ENCODE results near the gene MX2. TPM values are rescaled to one million over a fixed set of nuclear protein-coding genes. Genes with fewer than 3 reads are reported as not detected.

MX2 gene
- total RNA-seq, 4 donors from 2014 or later, result 0.29 to 19.0 (median 8.2) TPM

DNA sequence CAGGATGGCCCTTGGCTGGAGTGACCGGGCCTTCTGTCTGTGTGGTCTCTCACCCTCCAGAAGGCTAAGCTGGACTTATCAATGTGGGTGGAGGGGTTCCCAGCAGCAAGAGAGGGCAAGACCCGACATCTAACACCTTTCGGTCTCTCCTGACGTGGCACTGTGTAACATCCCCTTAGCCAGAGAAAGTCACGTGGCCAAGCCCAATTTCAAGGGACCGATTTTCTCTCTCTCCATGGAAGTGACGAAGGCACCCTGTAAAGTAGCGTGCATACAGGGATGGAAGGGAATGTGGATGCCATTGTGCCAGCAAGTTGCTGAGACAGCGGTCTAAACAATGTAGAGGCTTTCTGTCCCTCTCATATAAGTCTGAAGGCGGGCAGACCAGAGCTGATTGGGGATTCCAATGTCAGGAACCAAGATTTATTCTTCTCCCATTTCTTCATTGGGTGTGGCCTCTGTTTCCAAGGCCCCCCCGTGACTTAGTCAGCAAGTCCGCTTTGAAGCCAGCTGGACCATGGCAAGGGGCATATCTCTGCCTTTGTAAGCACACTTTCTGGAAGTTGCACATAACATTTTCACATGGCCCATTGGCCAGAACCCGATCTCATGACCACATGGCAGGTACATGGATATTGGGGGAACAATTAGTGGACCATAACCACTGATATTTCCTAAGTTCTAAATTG lies 76.7 kb downstream of the MX2 start:
- no peaks in the 10 kb centered on the region for H3K4me1 ChIP-seq
- no peaks in the 10 kb centered on the region for H3K27me3 ChIP-seq
- no peaks in the 10 kb centered on the region for H3K36me3 ChIP-seq
- intact Hi-C loops (cut with DNase I; ENCODE audit: low total_unique reads), result no loop called here
- no peak overlapping the region for H3K27ac ChIP-seq
- no peak overlapping the region for H3K4me3 ChIP-seq
- TF ChIP-seq, protein P1, sequence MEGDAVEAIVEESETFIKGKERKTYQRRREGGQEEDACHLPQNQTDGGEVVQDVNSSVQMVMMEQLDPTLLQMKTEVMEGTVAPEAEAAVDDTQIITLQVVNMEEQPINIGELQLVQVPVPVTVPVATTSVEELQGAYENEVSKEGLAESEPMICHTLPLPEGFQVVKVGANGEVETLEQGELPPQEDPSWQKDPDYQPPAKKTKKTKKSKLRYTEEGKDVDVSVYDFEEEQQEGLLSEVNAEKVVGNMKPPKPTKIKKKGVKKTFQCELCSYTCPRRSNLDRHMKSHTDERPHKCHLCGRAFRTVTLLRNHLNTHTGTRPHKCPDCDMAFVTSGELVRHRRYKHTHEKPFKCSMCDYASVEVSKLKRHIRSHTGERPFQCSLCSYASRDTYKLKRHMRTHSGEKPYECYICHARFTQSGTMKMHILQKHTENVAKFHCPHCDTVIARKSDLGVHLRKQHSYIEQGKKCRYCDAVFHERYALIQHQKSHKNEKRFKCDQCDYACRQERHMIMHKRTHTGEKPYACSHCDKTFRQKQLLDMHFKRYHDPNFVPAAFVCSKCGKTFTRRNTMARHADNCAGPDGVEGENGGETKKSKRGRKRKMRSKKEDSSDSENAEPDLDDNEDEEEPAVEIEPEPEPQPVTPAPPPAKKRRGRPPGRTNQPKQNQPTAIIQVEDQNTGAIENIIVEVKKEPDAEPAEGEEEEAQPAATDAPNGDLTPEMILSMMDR (IDR thresholded peaks at IDR 0.05), result no peak
- TF ChIP-seq POLR2A (IDR thresholded peaks at IDR 0.05), result no peak
- DNase-seq, result no peak
- no peaks in the 10 kb centered on the region for H3K9me3 ChIP-seq

DNA sequence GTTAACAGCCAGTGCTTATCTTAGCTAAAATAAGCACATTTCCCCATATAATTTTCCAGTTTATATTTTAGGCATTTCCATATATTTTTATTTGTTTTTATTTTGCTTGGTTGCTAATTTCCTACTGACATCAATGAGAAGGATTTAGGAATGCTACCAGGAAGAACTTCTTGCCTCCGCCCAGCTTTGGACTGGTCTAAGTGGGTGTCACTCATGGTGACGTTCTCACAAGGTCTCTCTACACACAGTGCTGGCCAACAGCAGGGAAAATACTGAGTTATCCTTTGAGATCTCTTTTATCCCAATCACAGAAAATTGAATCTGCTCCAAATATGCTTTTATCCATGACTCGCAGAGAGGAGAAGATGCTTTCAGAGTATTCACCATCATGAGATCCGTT lies 77.4 kb downstream of the MX2 start:
- DNase-seq, result no peak
- Histone ChIP-seq H3K27me3 (no peaks in the 10 kb centered on the region), H3K36me3 (no peaks in the 10 kb centered on the region), H3K27ac (no peak overlapping the region), H3K4me1 (no peaks in the 10 kb centered on the region), H3K9me3 (no peaks in the 10 kb centered on the region), H3K4me3 (no peak overlapping the region)
- TF ChIP-seq, protein P1 (IDR thresholded peaks at IDR 0.05), result no peak
- no peak for TF ChIP-seq POLR2A (IDR thresholded peaks at IDR 0.05)
- intact Hi-C loops (cut with DNase I; ENCODE audit: low total_unique reads), result no loop called here

DNA sequence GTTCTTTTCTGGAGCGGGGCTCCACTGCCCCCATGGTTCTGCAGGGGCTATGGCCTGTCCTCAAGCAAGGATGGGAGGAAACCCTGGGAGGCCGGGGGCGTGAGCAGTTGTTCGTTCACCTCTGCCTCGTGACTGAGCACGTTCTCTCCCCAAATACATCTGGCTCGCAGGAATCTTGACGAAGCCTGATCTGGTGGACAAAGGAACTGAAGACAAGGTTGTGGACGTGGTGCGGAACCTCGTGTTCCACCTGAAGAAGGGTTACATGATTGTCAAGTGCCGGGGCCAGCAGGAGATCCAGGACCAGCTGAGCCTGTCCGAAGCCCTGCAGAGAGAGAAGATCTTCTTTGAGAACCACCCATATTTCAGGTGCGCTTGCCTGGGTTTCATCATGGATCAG lies 79.7 kb downstream of the MX2 start:
- intact Hi-C loops (cut with DNase I; ENCODE audit: low total_unique reads), result no loop called here
- H3K4me3 ChIP-seq, result no peak overlapping the region
- TF ChIP-seq, protein P1 (IDR thresholded peaks at IDR 0.05), result no peak
- no peak for TF ChIP-seq POLR2A (IDR thresholded peaks at IDR 0.05)
- H3K27me3 ChIP-seq, result no peaks in the 10 kb centered on the region
- H3K9me3 ChIP-seq, result no peaks in the 10 kb centered on the region
- no peak overlapping the region for H3K27ac ChIP-seq
- H3K36me3 ChIP-seq, result no peaks in the 10 kb centered on the region
- H3K4me1 ChIP-seq, result no peaks in the 10 kb centered on the region
- no peak for DNase-seq

DNA sequence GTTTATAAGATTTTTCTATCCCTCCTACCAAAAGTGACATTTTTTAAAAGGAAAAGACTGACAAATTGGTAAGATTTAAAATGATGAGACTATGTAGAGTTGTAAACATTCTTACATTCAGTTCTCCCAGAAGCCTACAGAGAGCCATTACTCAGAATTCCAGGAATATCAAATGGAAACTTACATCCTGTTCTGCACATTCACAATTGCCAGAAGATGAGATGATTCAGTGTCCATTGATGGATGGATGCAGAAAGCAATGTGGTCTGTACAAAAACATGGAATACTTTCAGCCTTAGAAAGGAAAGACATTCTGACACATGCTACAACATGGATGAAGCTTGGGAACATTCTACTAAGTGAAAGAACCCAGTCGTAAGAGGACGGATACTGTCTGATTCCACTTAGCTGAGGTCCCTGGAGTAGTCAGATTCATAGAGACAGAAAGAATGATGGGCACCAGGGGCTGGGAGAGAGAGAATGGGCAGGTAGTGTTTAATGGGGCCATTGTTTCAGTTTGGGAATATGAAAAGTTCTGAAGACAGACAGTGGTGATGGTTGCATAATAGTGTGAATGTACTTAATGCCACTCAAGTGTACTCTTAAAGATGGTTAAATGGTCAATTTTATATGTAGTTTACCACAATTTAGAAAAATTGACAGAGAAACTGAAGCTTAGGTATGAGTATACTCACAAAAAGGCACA lies 80.8 kb downstream of the MX2 start:
- Histone ChIP-seq H3K36me3 (no peaks in the 10 kb centered on the region), H3K4me3 (no peak overlapping the region), H3K27me3 (no peaks in the 10 kb centered on the region), H3K27ac (no peak overlapping the region), H3K9me3 (no peaks in the 10 kb centered on the region), H3K4me1 (no peaks in the 10 kb centered on the region)
- intact Hi-C loops (cut with DNase I; ENCODE audit: low total_unique reads), result no loop called here
- no peak for DNase-seq
- TF ChIP-seq, protein P1 (IDR thresholded peaks at IDR 0.05), result no peak
- TF ChIP-seq POLR2A (IDR thresholded peaks at IDR 0.05), result no peak

DNA sequence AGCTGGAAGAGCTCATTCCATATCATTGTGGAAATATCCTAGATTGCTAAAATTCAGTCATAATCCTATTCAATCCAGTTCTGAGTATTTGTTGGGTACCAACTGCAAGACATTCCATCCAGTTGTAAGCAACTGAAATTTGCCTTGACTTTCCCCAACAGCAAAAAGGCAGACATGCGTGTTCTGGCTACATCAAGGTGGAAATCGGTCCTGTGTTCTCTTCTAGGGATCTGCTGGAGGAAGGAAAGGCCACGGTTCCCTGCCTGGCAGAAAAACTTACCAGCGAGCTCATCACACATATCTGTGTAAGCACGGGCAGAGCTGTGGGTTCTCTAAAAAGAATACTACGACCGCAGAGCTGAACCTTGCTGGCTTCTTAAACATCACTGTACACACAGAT lies 81.7 kb downstream of the MX2 start:
- no peak for DNase-seq
- Histone ChIP-seq H3K9me3 (no peaks in the 10 kb centered on the region), H3K4me1 (no peaks in the 10 kb centered on the region), H3K27me3 (no peaks in the 10 kb centered on the region), H3K36me3 (no peaks in the 10 kb centered on the region), H3K4me3 (no peak overlapping the region), H3K27ac (no peak overlapping the region)
- intact Hi-C loops (cut with DNase I; ENCODE audit: low total_unique reads), result no loop called here
- TF ChIP-seq POLR2A (IDR thresholded peaks at IDR 0.05), result no peak
- TF ChIP-seq, protein P1 (IDR thresholded peaks at IDR 0.05), result no peak
